Loucy (cell line): ENCODE measurements around the gene ANXA6.

Experiments used
- H2AFZ ChIP-seq: fragments of 200-600 bp; sonication (generic); 2 replicates; pipeline ENCODE4 v1.6.0; 2016; ENCODE audit warnings: antibody characterized with exemption, mild to moderate bottlenecking, low read length, moderate library complexity
- H3F3A ChIP-seq: fragments of 200-600 bp; 2 replicates; pipeline ENCODE4 v1.6.0; 2016; ENCODE audit warnings: antibody characterized with exemption, low read depth, mild to moderate bottlenecking
- H3K27me3 ChIP-seq: fragments of 200-600 bp; sonication (generic); 2 replicates; pipeline ENCODE4 v1.6.1; 2014; ENCODE audit warnings: low read length, mild to moderate bottlenecking; ENCODE audit not compliant: insufficient read depth, poor library complexity, severe bottlenecking
- H3K36me3 ChIP-seq: fragments of 200-600 bp; sonication (generic); 2 replicates; pipeline ENCODE4 v1.6.1; 2016; ENCODE audit warnings: low read length; ENCODE audit not compliant: insufficient read depth
- H3K4me1 ChIP-seq: fragments of 200-600 bp; sonication (generic); 2 replicates; pipeline ENCODE4 v1.5.1; 2014; ENCODE audit warnings: low read length, mild to moderate bottlenecking; ENCODE audit not compliant: insufficient read depth, poor library complexity, severe bottlenecking
- H3K4me2 ChIP-seq: fragments of 200-600 bp; sonication (generic); 2 replicates; pipeline ENCODE4 v1.6.0; 2014; ENCODE audit warnings: antibody characterized with exemption, low read length, low read depth, mild to moderate bottlenecking; ENCODE audit not compliant: poor library complexity, severe bottlenecking
- H3K4me3 ChIP-seq: fragments of 200-600 bp; sonication (generic); 2 replicates; pipeline ENCODE4 v1.5.1; 2014; ENCODE audit warnings: low read length, mild to moderate bottlenecking, mixed read lengths; ENCODE audit not compliant: poor library complexity, severe bottlenecking
- H3K79me2 ChIP-seq: fragments of 200-600 bp; sonication (generic); 2 replicates; pipeline ENCODE4 v1.6.1; 2014; ENCODE audit warnings: low read length; ENCODE audit not compliant: insufficient read depth
- H3K9ac ChIP-seq: fragments of 200-600 bp; sonication (generic); 2 replicates; pipeline ENCODE4 v1.6.0; 2014; ENCODE audit warnings: mild to moderate bottlenecking, low read depth, low read length, moderate library complexity; ENCODE audit not compliant: poor library complexity, severe bottlenecking
- H3K9me2 ChIP-seq: fragments of 200-600 bp; sonication (generic); replicated peaks from 2 replicates; pipeline ENCODE4 v1.6.1; 2016; ENCODE audit warnings: low read depth, low read length, mixed read lengths
- H3K9me3 ChIP-seq: fragments of 200-600 bp; sonication (generic); 2 replicates; pipeline ENCODE4 v1.6.1; 2014; ENCODE audit warnings: mild to moderate bottlenecking, antibody characterized with exemption, low read length, low read depth; ENCODE audit not compliant: insufficient read depth
- H4K20me1 ChIP-seq: fragments of 200-600 bp; sonication (generic); 2 replicates; pipeline ENCODE4 v1.6.0; 2014; ENCODE audit warnings: antibody characterized with exemption, low read length, mild to moderate bottlenecking; ENCODE audit not compliant: insufficient read depth, poor library complexity, severe bottlenecking
- EZH2phosphoT487 ChIP-seq: fragments of 200-600 bp; IDR thresholded peaks from 2 replicates; pipeline ENCODE4 v1.6.1; 2018; ENCODE audit warnings: antibody characterized with exemption, mild to moderate bottlenecking, moderate library complexity, borderline replicate concordance
- TF ChIP-seq, protein P1 (sequence below): fragments of 200-600 bp; sonication (generic); conservative IDR thresholded peaks from 2 replicates; pipeline ENCODE4 v1.5.1; 2014; ENCODE audit warnings: mild to moderate bottlenecking, antibody characterized with exemption, low read length

ANXA6 gene

DNA sequence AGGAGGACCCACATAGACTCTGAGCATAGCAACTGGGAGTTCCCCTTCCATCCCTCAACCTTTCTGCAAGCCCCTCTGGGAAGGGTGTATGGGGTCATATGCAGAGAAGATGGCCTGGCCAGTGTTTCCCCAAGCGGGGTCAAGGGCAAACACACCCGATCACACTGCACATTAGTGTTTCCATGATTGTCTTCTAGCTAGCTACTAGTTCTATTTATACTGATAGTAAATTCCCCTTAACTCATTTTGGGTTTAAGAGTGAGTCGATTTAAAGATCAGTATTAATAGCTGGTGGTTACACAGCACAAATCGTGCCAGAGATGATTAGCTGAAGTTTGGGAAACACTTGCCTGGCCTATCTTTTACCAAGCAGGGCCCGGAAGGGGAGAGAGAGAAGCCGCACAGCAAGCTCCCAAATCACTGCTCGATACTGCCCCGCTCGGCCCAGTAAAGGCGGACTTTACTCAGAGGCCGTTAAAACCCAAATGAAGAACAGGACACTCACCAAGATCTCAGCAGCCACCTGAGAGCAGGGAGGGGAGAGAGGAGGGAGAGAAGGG, 47.4 kb downstream of the ANXA6 start:
- Histone ChIP-seq H3K4me3 (no peak overlapping the region), H3K9me3 (no peaks in the 10 kb centered on the region), H3K27me3 (no peaks in the 10 kb centered on the region), H3K9ac (no peak overlapping the region), H3K4me2 (no peak overlapping the region), H3K4me1 (no peaks in the 10 kb centered on the region), H3K9me2 (no peaks in the 10 kb centered on the region), H3K79me2 (no peaks in the 10 kb centered on the region), H3K36me3 (peaks cover 82% of the 10 kb centered on the region; the same call in 1 of the 2 replicates), H4K20me1 (no peaks in the 10 kb centered on the region), H2AFZ (no peak overlapping the region), H3F3A (no peaks in the 10 kb centered on the region)
- TF ChIP-seq, protein P1, sequence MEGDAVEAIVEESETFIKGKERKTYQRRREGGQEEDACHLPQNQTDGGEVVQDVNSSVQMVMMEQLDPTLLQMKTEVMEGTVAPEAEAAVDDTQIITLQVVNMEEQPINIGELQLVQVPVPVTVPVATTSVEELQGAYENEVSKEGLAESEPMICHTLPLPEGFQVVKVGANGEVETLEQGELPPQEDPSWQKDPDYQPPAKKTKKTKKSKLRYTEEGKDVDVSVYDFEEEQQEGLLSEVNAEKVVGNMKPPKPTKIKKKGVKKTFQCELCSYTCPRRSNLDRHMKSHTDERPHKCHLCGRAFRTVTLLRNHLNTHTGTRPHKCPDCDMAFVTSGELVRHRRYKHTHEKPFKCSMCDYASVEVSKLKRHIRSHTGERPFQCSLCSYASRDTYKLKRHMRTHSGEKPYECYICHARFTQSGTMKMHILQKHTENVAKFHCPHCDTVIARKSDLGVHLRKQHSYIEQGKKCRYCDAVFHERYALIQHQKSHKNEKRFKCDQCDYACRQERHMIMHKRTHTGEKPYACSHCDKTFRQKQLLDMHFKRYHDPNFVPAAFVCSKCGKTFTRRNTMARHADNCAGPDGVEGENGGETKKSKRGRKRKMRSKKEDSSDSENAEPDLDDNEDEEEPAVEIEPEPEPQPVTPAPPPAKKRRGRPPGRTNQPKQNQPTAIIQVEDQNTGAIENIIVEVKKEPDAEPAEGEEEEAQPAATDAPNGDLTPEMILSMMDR: no peak
- TF ChIP-seq EZH2phosphoT487: no peak

DNA sequence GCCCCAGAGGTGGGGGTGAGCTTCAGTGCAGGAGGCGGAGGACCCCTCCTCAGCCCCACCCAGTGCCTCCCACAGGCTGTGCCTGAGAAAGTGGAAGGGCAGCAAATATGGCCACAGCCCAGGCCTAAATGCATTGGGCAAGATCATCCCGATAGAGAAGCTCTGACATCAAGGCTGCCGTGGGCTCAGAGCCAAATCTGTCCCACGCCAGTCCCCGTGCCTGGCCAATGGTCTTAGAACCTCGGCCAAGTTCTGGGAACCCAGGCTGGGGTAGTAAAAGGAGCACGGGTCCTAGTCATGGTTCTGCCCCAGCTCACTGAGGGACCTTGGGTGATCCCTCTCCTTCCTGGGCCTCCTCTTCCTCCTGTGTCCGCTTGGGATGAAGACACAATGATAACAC, 49.0 kb downstream of the ANXA6 start:
- H3K4me1 ChIP-seq: no peaks in the 10 kb centered on the region
- H2AFZ ChIP-seq: no peak overlapping the region
- peaks cover 92% of the 10 kb centered on the region; the same call in 1 of the 2 replicates for H3K36me3 ChIP-seq
- H3K4me2 ChIP-seq: no peak overlapping the region
- H3K9me2 ChIP-seq: no peaks in the 10 kb centered on the region
- H3K4me3 ChIP-seq: no peak overlapping the region
- H3K79me2 ChIP-seq: no peaks in the 10 kb centered on the region
- no peak overlapping the region for H3K9ac ChIP-seq
- H3K9me3 ChIP-seq: no peaks in the 10 kb centered on the region
- H3F3A ChIP-seq: no peaks in the 10 kb centered on the region
- no peaks in the 10 kb centered on the region for H3K27me3 ChIP-seq
- H4K20me1 ChIP-seq: no peaks in the 10 kb centered on the region
- TF ChIP-seq, protein P1: no peak

DNA sequence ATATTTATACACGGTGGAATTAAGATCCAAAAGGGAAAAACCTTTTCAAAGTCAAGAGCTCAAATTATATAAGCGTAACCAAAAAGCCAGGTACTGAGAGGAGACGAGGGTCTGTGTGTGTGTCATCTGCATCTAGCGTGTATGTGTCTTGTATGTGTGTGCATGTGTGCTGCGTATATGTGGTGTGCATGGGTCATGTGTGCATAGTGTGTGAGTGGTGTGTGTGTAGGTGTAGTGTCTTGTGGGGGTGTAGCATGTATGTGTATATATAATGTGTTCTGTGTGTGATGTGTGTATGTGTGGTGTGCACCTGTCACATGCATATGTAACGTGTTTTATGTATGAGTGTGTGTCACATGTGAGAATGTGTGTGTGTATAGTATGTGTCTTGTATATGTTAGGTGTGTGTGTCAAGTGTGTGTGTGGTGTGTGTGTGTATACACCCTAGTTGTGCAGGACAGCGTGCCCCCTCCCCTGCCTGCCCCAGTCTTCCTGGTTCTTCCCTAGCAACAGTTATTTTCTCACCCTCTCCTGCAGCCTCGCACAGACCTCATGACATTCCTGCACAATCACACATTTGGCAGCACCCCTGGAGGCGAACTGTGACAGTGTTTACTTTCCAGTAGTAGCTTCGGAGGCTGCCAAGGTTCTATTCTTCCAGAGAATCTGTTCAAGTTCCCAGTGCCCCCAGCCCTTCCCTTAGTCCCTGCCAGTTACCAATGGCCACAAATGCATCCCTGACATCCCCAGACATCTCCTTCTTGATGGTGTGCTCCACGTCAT, 49.6 kb downstream of the ANXA6 start:
- H3K36me3 ChIP-seq: peaks cover 95% of the 10 kb centered on the region; the same call in 1 of the 2 replicates
- H4K20me1 ChIP-seq: no peaks in the 10 kb centered on the region

More for the DNA sequence above, 49.6 kb downstream of the ANXA6 start:
- no peak overlapping the region for H2AFZ ChIP-seq
- H3K9me2 ChIP-seq: no peaks in the 10 kb centered on the region
- no peak overlapping the region for H3K4me3 ChIP-seq
- no peaks in the 10 kb centered on the region for H3K4me1 ChIP-seq
- no peaks in the 10 kb centered on the region for H3K79me2 ChIP-seq
- H3K9ac ChIP-seq: no peak overlapping the region
- no peak overlapping the region for H3K4me2 ChIP-seq
- TF ChIP-seq, protein P1: no peak
- TF ChIP-seq EZH2phosphoT487: no peak
- H3K9me3 ChIP-seq: no peaks in the 10 kb centered on the region
- H3F3A ChIP-seq: no peaks in the 10 kb centered on the region
- no peaks in the 10 kb centered on the region for H3K27me3 ChIP-seq
